Muscle layer of colon (tissue), 2 donors: Measurements from ENCODE around the gene TCF12.

ENCODE experiments used
- H3K27ac ChIP-seq: one replicate; pipeline ENCODE4 v1.7.0; 2013; ENCODE audit warnings: low read depth, mild to moderate bottlenecking, low read length, moderate library complexity
- H3K27me3 ChIP-seq, 2 donors: one replicate each; pipeline ENCODE4 v1.7.0; 2013; ENCODE audit warnings: low read length in 2 of 2, mild to moderate bottlenecking in 2 of 2; ENCODE audit not compliant: insufficient read depth in 2 of 2, control insufficient read depth in 1 of 2
- H3K36me3 ChIP-seq: one replicate; pipeline ENCODE4 v1.7.0; 2013; ENCODE audit warnings: mild to moderate bottlenecking, low read length; ENCODE audit not compliant: insufficient read depth
- H3K4me1 ChIP-seq: one replicate; pipeline ENCODE4 v1.7.0; 2013; ENCODE audit warnings: mild to moderate bottlenecking, low read length; ENCODE audit not compliant: insufficient read depth
- H3K4me3 ChIP-seq, 2 donors: one replicate each; pipeline ENCODE4 v1.7.0; 2013; ENCODE audit warnings: low read length in 2 of 2, low read depth in 1 of 2, mild to moderate bottlenecking in 1 of 2, moderate library complexity in 1 of 2
- H3K9ac ChIP-seq: one replicate; pipeline ENCODE4 v1.7.0; 2013; ENCODE audit warnings: low read length
- H3K9me3 ChIP-seq: one replicate; pipeline ENCODE4 v1.7.0; 2013; ENCODE audit warnings: mild to moderate bottlenecking, low read length
- donor health status: abdominal sarcoma.
- donor health status: Adenocarcinoma of cecum.

The TCF12 gene

DNA sequence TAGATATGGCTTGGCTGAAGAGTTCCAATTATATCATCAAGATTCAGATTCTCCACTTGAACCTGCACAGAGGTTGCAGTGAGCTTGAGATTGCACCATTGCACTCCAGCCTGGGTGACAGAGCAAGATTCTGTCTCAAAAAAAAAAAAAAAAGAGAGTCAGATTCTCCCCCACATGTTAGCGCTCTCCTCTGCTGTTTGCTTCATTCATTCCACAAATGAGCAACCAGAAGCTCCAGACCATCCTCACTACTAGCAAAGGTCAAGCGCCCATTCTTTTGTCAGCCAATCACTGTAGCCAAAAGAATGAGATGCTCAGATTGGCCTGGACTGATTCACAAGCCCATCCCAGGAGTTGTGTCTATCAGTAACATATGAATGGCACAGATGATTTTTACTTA is 28.4 kb upstream of the TCF12 start:
- Histone ChIP-seq H3K9ac (no peak overlapping the region), H3K36me3 (no peaks in the 10 kb centered on the region), H3K9me3 (no peaks in the 10 kb centered on the region), H3K4me3 (no peak overlapping the region), H3K27ac (no peak overlapping the region), H3K4me1 (peaks cover 20% of the 10 kb centered on the region), H3K27me3 (no peaks in the 10 kb centered on the region)

DNA sequence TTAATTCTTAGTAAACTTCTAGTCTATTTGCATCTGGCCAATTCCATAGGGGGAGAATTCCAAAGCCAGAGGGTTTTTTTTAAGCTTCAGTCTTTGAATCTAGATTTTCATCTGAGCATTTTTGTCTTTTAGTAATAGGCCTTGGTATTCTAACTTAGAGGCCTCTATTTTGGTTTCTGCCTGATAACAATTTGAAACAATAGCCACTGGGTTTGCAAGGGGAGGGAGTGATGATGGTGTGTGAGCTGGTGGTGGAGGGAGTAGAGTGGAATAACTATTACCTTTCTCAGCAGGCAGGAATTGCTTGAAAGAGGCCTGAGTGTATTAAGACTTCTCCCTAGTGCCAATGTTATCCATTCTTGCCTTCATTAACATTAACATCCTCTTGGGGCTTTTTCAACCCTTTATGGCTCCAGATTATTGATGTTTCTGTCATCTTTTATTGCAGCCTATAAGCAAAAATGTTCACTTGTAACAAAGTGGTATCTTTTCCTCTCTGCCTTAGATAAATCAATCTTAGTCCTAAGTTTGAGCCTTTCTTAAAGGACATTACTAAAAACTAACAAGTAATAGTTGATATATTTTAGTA is 26.5 kb upstream of the TCF12 start:
- Histone ChIP-seq H3K9me3 (no peaks in the 10 kb centered on the region), H3K4me3 (no peak overlapping the region), H3K36me3 (no peaks in the 10 kb centered on the region), H3K4me1 (peaks cover 8% of the 10 kb centered on the region), H3K27me3 (no peaks in the 10 kb centered on the region), H3K27ac (no peak overlapping the region), H3K9ac (no peak overlapping the region)

DNA sequence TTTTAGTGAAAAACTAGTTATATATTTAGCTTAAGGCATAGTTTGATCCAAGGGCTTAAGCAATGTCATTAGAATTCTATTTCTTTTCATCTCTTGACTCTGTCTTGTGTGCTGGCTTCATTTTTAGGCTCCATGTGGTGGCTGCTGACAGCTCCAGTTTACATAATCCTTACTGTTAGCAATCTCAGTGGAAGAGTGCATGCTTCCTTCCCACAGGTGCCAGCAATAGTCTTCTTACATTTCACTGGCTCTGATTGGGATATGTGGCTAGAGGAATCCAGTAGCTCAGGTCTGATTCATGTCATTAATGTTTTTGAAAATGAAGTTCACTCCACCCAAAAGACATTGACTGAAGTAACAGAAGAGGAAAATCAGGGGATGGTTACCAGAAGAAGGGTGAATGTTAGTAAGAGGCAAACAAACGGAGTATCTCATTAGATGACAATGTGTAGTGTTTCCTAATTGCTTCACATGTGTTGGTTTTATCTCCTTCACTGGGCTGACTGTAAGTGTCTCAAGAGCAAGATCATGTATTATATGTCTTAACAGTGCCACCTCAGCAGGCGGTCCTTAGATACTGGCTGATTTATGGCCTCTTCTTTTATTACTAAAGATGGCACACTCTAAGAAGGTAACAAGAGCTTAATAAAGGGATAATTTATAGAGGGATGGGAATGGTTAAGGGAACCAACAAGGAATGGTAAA is 25.6 kb upstream of the TCF12 start:
- no peaks in the 10 kb centered on the region for H3K9me3 ChIP-seq
- H3K36me3 ChIP-seq: no peaks in the 10 kb centered on the region
- H3K27me3 ChIP-seq: no peaks in the 10 kb centered on the region
- H3K9ac ChIP-seq: no peak overlapping the region
- peaks cover 5% of the 10 kb centered on the region for H3K4me1 ChIP-seq
- no peak overlapping the region for H3K4me3 ChIP-seq
- no peak overlapping the region for H3K27ac ChIP-seq

DNA sequence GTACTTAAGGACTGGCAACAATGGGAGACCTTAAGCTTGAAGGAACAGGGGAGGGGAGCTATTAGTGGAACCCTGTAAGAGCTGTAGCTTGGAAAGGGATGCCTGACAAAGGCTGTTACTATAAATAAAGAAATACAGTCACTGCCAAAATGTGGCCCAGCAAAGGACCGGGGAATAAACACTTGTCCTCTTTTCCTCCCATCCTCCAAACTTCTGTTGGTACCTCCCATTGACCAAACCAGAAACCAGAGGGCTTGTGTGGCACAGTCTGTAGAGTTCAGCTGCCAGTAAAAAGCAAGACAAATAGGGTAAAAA is 25.1 kb upstream of the TCF12 start:
- peaks cover under 1% of the 10 kb centered on the region for H3K4me1 ChIP-seq
- H3K27me3 ChIP-seq: no peaks in the 10 kb centered on the region
- no peak overlapping the region for H3K4me3 ChIP-seq
- no peaks in the 10 kb centered on the region for H3K36me3 ChIP-seq
- H3K27ac ChIP-seq: no peak overlapping the region
- H3K9me3 ChIP-seq: no peaks in the 10 kb centered on the region
- H3K9ac ChIP-seq: no peak overlapping the region

DNA sequence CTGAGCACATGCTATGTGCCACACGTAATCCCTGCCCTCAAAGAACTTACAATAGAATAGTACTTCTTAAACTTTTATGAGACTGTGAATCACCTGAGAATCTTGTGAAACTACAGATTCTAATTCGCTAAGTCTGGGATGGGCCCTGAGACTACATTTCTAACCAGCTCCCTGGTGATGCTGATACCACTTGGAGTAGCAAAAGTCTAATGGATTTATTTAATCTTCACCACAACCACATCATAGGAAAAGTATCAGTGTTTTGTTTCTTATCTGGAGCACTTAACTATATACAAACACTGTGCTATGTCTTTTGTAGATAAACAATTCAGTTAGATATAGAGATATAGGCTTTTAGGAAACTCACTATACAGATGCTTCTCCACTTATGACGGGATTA is 23.8 kb upstream of the TCF12 start:
- Histone ChIP-seq H3K27me3 (no peaks in the 10 kb centered on the region), H3K4me3 (no peak overlapping the region), H3K27ac (no peak overlapping the region)

DNA sequence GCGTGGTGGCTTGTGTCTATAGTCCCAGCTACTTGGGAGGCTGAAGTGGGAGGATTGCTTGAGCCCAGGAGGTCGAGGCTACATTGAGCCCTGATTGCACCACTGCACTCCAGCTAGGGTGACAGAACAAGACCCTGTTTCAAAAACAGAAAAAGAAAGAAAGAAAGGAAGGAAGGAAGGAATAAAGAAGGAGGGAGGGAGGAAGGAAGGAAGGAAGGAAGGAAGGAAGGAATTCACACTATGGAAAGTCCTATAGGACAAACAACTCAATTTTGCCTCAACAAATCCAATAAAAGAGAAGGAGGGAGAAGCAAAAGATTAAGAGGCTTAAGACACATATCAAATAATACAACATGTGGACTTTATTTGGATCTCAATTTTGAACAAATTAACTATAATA is 16.5 kb upstream of the TCF12 start:
- no peaks in the 10 kb centered on the region for H3K9me3 ChIP-seq
- no peaks in the 10 kb centered on the region for H3K36me3 ChIP-seq
- no peaks in the 10 kb centered on the region for H3K27me3 ChIP-seq
- H3K27ac ChIP-seq: no peak overlapping the region
- H3K4me3 ChIP-seq: no peak overlapping the region
- no peak overlapping the region for H3K9ac ChIP-seq
- H3K4me1 ChIP-seq: no peaks in the 10 kb centered on the region

More for the DNA sequence above, 23.8 kb upstream of the TCF12 start:
- H3K36me3 ChIP-seq: no peaks in the 10 kb centered on the region
- no peaks in the 10 kb centered on the region for H3K4me1 ChIP-seq
- no peak overlapping the region for H3K9ac ChIP-seq
- no peaks in the 10 kb centered on the region for H3K9me3 ChIP-seq

DNA sequence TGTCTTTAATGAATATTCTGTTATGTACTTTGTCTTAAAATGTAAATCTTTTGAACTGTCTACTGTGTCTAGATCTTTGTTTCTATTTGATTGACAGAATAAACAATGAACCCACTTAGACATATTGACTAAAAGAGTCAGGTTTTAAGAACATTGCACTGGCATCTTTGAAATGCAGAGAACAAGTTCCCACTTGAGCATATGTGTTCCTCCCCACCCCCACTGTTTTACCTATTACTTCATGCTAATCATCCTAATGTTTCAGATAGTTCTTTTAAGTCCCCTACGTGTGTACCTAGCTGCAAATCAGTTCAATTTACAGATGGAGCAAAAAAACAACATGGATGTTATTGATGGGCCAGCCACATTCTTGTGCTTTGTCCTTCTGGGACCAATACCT is 11.7 kb upstream of the TCF12 start:
- H3K9ac ChIP-seq: no peak overlapping the region
- no peak overlapping the region for H3K4me3 ChIP-seq

DNA sequence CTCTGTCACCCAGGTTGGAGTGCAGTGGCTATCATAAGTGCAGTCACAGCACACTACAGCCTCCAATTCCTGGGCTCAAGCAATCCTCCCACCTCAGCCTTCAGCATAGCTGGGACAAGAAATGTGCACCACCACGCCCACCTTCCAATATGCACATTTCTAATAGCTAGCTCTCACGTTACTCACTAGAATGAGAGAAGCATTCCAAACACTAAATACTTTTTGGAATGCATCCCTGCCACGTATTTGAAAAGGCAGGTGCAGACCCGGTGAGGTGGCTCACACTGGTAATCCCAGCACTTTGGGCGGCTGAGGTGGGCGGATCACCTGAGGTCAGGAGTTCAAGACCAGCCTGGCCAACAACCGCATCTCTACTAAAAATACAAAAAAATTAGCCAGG is 7.6 kb upstream of the TCF12 start:
- Histone ChIP-seq H3K27ac (no peak overlapping the region), H3K9ac (no peak overlapping the region), H3K4me3 (no peak overlapping the region), H3K9me3 (no peaks in the 10 kb centered on the region), H3K27me3 (no peaks in the 10 kb centered on the region), H3K36me3 (no peaks in the 10 kb centered on the region), H3K4me1 (no peaks in the 10 kb centered on the region)

More for the DNA sequence above, 11.7 kb upstream of the TCF12 start:
- Histone ChIP-seq H3K36me3 (no peaks in the 10 kb centered on the region), H3K27ac (no peak overlapping the region), H3K27me3 (no peaks in the 10 kb centered on the region), H3K4me1 (no peaks in the 10 kb centered on the region), H3K9me3 (no peaks in the 10 kb centered on the region)

DNA sequence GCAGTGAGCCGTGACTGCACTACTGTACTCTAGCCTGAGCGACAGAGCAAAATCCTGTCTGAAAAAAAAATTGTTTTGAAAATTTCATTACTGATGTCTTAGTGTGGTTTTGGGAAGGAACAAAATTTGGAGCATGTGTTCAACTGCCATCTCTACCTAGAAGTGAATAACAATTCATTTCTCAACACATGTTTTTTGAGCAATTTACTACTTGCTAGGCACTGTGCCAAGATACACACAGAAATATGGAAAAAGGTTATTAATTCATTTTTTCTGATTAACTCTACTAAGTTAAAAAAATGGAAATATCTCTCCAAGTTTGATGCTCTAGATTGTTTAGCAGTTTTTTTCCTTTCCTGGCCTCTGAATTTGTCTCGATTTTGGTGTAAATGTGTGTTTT is 5.2 kb upstream of the TCF12 start:
- Histone ChIP-seq H3K27me3 (no peaks in the 10 kb centered on the region), H3K27ac (no peak overlapping the region), H3K4me1 (peaks cover 14% of the 10 kb centered on the region), H3K9ac (no peak overlapping the region), H3K36me3 (no peaks in the 10 kb centered on the region), H3K9me3 (no peaks in the 10 kb centered on the region), H3K4me3 (no peak overlapping the region)

DNA sequence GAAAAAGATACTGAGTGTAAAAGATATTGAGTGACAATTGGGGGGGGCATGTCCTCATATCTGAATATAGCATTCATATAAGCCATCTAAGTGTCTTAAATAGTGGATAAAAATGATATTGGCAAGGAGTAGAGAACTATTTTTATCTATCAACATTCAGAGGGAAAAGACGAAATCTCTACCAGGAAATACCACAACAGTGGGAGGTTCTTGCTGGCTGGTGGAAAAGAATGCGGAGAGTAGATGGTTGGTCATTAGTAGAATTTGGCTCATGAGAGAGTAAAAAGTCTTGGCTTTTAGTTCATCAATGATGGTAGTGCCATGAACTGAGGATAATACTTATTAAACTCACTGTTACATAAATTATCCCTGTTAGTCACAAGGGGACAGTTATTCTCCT is 4.8 kb upstream of the TCF12 start:
- no peak overlapping the region for H3K4me3 ChIP-seq
- H3K36me3 ChIP-seq: no peaks in the 10 kb centered on the region
- no peaks in the 10 kb centered on the region for H3K9me3 ChIP-seq
- H3K27ac ChIP-seq: no peak overlapping the region
- no peak overlapping the region for H3K9ac ChIP-seq
- H3K4me1 ChIP-seq: peaks cover 14% of the 10 kb centered on the region
- H3K27me3 ChIP-seq: no peaks in the 10 kb centered on the region

DNA sequence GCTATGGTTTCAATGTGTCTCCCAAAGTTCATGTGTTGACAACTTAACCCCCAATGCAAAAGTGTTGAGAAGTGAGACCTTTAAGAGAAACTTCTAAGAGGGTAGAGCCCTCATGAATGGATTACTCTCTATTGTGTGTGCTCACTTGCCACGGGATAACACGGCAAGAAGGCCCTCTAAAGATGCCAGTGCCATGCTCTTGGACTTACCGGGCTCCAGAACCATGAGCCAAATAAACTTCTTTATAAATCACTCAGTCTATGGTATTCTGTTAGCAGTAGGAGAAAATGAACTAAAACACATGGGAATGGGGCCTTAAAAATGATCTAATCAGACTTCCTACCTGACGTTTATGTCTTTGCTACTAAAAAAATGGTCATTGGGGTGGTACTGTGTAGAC is 2.6 kb upstream of the TCF12 start:
- H3K4me1 ChIP-seq: peaks cover 23% of the 10 kb centered on the region
- no peak overlapping the region for H3K9ac ChIP-seq
- H3K27ac ChIP-seq: no peak overlapping the region
- H3K9me3 ChIP-seq: no peaks in the 10 kb centered on the region
- H3K27me3 ChIP-seq: no peaks in the 10 kb centered on the region
- no peak overlapping the region for H3K4me3 ChIP-seq
- H3K36me3 ChIP-seq: no peaks in the 10 kb centered on the region

DNA sequence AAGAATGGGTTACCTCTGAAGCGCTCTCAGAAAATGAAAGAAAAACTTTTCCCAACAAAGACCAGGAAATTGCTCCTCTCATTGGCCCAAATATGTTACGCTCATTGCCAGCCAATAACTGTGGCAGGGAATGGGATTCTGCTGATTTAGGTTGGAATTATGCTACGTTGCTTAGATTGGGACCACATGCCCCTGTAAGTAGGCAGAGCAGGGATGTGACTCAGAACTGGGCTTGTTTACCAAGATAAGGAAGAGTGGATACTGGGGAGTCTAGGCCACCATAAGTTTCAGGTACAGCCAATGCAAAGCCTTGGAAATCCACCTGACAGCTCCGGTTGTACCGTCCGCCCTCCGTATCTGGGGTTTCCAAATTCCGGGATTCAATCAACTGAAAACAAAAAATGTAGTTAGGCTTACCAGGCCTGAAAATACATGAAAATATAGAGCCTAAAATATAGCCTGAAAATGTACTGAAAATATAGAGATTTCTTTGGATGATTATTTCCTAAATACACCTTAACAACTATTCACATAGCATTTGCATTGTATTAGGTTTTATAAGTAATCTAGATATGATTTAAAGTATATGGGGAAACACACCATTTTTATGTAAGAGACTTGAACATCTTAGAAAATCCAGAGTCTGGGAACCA is 1.5 kb upstream of the TCF12 start:
- H3K9me3 ChIP-seq: no peaks in the 10 kb centered on the region
- H3K27ac ChIP-seq: peak overlapping the region; percentile 85
- H3K27me3 ChIP-seq: no peaks in the 10 kb centered on the region
- no peak overlapping the region for H3K9ac ChIP-seq
- peak overlapping the region; percentile 88 to 94 for H3K4me3 ChIP-seq
- H3K4me1 ChIP-seq: peaks cover 23% of the 10 kb centered on the region
- H3K36me3 ChIP-seq: no peaks in the 10 kb centered on the region
